ENCODE data around the gene ASIC2. TPM values are rescaled to one million over a fixed set of nuclear protein-coding genes. Genes with fewer than 3 reads are reported as not detected.

The ASIC2 gene
- polyA plus RNA-seq, 3 donors = 2.7 to 3.8 (median 3.3) TPM

DNA sequence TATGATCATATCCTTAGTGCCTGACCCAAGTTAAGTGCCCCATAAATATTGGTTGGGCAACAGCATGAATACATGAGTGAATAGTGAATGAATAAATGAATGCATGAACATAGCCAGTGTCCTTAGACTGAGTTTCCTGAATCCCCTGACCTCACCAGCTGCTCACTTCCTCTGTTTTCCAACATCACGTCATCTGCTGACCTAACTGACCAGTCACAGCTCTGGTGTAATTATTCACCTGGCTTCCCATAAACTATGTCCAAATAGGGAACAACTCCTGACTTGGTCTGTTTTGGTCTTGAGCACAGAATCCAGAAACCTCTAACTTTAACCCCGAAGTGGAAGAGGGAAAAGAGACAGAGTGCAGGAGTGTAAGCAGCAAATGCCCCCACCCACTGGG lies 83.4 kb downstream of the ASIC2 start:
- DNase-seq (ENCODE audit: low read depth in 3 of 3, low spot score in 2 of 3) = no peak

- no peak for DNase-seq (ENCODE audit: low read depth in 3 of 3, low spot score in 2 of 3)
These were observed 85.9 kb downstream of the ASIC2 start for GRCh38 chr17:33207231-33207630.

- DNase-seq (ENCODE audit: low read depth in 3 of 3, low spot score in 2 of 3) = no peak
These were observed 87.5 kb downstream of the ASIC2 start for GRCh38 chr17:33205552-33205951.

- DNase-seq (ENCODE audit: low read depth in 3 of 3, low spot score in 2 of 3) = no peak
These were observed 88.4 kb downstream of the ASIC2 start for GRCh38 chr17:33204701-33205100.

DNA sequence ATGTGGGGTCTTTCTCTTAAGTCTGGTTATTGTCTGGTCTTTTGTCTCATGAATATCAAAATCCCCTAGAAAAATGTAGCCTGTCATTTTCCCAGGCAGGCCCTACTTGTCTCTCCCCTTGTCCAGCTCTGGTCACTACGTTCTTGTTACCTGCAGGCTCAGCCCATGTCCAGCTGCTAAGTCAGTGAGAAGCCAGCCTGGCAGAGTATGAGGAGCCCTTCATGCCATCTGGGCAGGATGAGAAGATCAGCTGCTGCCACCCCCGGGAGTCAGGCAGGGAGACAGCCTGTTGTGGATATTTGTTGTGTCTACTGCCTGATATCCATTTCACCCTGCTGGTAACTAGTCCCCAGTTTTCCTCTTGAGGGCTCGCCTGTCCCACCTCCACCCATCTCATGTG lies 88.9 kb downstream of the ASIC2 start:
- DNase-seq (ENCODE audit: low read depth in 3 of 3, low spot score in 2 of 3) = no peak

GRCh38 chr17:33202796-33203495 lies 90.1 kb downstream of the ASIC2 start:
- no peak for DNase-seq (ENCODE audit: low read depth in 3 of 3, low spot score in 2 of 3)

DNA sequence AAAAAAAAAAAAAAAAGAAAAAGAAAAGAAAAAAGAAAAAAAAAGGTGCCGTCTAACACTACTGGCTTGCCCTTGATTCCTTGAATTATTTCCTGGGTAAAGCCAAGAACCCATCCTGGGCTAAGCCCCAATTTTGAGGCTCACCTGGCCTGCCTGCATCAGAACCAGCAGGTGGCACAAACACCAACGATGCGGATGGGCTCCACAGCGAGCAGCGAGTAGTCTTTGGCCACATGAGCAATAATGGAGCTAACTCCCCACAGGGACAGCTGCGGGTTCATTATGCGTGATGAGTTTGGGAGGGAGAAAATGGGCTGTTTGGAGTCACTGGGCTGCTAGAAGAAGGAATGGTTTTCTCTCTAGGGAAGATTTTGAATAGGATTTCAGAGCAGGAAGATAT lies 91.1 kb downstream of the ASIC2 start:
- no peak for DNase-seq (ENCODE audit: low read depth in 3 of 3, low spot score in 2 of 3)

- no peak for DNase-seq (ENCODE audit: low read depth in 3 of 3, low spot score in 2 of 3)
These were observed 91.8 kb downstream of the ASIC2 start for GRCh38 chr17:33201283-33201682.

DNA sequence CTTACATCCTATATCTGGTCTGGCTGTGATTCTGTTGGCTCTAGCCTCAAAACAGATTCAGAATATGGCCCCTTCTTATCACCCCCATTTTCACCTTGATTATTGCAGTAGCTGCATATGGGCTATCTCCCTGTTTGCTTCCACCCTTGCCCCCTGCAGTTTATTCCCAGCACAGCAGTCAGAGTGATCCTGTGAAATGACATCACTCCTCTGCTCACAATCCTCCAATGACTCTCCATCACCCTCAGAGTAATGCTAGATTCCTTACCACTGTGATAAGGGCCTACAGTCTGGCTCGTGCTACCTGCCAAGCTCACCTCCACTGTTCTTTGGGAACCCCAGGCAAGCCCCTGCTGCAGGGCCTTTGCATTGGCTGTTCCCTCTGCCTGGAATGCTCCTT lies 92.5 kb downstream of the ASIC2 start:
- DNase-seq (ENCODE audit: low read depth in 3 of 3, low spot score in 2 of 3) = no peak

DNA sequence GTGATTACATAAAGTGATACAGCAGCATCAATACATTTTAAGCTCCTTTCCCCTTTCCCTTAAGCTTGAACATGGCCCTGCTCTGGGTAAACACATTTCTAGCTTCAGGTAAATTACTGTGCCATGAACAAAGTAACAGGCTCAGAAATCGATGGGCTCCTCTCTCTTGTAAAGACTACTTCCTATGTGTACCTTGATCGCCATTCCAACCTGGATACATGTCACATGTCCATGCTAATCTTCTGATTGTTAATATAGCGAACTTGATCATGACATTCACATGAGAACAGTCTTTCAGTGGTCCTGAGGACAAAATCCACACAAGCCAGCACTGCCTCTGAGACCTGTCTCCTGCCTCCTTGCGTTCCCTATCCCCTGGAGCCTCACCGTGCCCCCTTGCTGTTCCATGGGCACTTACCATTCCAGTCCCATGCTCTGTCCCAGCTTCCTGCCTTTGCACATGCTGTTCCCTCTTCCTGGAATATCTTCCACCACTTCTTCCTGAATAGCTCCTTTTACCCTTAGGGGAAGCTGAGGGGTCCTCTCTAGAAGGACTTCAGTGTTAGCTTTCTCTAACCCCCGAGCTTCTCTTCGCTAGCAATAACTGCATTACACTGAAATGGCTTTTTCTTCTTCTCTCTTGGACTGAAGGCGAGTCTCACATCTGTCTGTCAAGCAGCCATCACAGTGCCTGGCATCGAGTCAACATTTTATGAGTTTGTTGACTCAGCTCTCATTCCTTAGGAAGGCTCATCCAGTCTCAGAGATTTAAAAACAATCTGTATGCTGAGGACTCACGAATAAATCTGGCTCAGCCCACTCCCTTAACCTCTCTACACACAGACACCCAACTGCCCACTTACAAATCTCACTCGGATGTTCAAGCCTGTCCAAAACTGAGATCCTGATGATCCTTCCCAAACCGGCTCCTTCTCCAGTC lies 93.3 kb downstream of the ASIC2 start:
- no peak for DNase-seq (ENCODE audit: low read depth in 3 of 3, low spot score in 2 of 3)

- no peak for DNase-seq (ENCODE audit: low read depth in 3 of 3, low spot score in 2 of 3)
These were observed 94.1 kb downstream of the ASIC2 start for GRCh38 chr17:33198954-33199353.

DNA sequence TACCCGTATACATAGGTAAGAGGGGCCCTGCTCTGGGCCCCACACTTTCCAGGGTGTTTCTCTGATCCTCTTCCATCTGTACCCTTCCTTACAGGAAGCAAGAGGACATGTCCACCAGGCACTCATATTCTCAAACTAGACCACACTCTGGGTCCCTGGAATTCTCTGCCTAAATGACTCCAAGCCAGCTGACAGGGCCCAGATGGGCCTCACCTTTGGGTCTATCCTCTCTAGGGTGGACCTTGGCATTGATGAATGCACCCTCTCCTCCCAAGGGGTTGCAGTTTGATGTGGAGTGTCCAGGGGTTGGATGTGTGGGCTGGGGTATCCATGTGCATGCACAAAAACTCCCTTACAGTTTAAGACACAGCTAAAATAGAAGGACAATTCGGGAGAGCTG lies 95.8 kb downstream of the ASIC2 start:
- DNase-seq (ENCODE audit: low read depth in 3 of 3, low spot score in 2 of 3) = no peak

DNA sequence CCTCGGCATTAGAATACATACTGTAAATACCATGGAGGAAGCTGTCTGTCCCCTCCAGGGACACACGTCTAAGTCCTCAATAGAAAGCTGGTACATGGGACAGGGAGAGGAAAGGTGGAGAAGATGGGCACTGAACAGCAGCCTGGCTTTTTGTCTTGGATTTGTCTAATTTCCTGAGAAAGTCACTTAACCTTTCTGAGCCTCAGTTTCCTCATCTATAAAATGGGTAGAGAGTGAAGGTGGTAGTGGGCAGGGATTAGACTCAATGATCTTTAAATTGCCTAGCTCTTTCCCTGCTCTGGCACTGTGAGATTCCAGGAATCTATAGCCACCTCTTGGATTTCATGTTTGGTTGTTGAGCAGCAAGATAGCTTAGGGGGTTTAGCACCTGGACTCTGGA lies 96.2 kb downstream of the ASIC2 start:
- DNase-seq (ENCODE audit: low read depth in 3 of 3, low spot score in 2 of 3) = no peak

DNA sequence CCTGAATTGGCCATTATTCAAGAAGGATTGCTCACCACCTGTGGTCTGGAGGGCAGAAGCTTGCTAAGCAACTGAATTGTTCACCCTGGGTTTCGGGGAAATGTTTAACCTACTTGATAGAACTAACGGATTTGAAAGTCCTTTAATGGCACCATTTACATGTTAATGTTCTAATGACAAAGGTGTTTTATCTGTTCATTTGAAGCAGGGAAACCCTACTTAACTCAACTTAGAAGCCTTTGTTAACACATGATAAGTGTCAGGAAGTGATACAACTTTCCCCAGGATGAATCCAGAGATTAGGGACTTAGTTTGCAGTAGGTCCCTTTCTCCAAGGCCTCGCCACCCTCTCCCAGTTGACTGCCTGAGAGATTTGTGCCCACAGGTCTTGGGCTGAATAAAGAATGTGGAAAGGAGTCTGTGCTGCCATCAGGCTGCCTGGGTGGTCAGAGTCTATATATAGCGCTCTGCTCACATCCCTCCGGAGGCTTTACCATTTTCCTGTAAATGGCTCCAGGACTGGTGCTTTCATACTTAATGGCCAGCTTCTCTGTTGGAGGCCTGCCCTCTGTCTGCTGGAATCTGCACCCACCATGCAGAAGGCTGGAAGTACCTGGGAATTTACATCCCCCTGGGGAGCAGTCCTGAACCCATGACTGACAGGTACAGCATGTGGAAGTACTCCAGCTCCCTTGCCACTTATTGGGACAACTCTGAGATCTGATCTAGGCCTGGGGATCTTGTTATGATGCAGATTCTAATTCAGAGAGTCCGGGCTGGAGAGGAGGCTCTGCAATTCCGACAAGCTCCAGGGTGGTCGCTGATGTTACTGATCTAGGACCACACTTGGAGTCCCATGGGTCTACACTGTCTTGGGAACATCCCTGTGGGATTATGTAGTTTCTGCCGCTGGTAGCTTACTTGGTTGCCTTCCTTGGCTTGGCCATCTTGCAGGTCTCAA lies 99.9 kb downstream of the ASIC2 start:
- no peak for DNase-seq (ENCODE audit: low read depth in 3 of 3, low spot score in 2 of 3)

GRCh38 chr17:33183487-33184026 lies 109.5 kb downstream of the ASIC2 start:
- no peak for DNase-seq (ENCODE audit: low read depth in 3 of 3, low spot score in 2 of 3)

- no peak for DNase-seq (ENCODE audit: low read depth in 3 of 3, low spot score in 2 of 3)
These were observed 113.9 kb downstream of the ASIC2 start for GRCh38 chr17:33179151-33179550.

GRCh38 chr17:33178681-33179080 lies 114.4 kb downstream of the ASIC2 start:
- DNase-seq (ENCODE audit: low read depth in 3 of 3, low spot score in 2 of 3) = no peak

DNA sequence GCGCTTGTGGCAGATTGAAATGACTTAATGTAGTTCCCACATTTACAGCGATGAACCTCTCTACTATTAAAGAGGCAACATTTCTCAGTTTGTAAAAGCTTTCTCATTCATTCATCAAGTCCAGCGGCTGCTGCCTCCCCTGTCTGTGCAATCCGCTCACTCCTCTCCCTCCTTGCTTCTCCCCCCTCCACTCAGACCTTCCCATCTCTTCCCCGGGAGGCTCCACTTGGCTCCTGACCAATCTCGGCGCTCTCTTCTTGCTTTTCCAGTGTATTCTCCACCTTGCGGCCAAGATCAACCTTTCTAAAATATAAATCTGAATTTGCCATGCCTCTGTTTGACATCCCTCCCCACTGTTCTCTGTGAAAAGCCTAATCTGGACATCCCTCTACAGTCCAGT lies 117.5 kb downstream of the ASIC2 start:
- no peak for DNase-seq (ENCODE audit: low read depth in 3 of 3, low spot score in 2 of 3)

DNA sequence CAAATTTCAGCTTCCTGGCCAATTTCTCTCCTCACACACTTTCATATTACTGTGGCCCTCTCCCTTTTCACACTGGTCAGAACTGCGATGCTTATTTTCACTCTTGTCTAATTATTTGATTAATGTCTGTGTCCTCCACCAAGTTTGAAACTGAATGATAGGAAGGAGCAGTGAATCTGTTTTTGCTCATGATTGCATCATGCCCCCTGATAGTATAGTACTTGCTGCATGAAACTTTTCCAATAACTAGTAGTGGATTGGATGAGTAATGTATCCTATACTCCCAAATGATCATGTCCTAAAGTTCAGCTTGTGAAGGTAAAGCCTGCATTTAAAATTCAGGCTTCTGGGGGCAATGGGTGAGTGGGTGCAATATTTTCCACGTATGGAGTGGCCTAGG lies 121.2 kb downstream of the ASIC2 start:
- no peak for DNase-seq (ENCODE audit: low read depth in 3 of 3, low spot score in 2 of 3)

GRCh38 chr17:33169580-33170285 lies 123.4 kb downstream of the ASIC2 start:
- peak in 2 of 3 donors; percentile 29 to 47 for DNase-seq (ENCODE audit: low read depth in 3 of 3, low spot score in 2 of 3)

Measured in right renal cortex interstitium (tissue), 3 donors.